RWPE2 (cell line): ENCODE measurements around the gene TNFSF10.

Source experiments
- ATAC-seq: fragments of 200-7000 bp; cut with Tn5 transposase; 3 replicates; pipeline ENCODE4 v1.9.1; 2021; ENCODE audit warnings: low read depth
- DNase-seq: peaks from one replicate; pipeline ENCODE4 v3.0.0-alpha.2; 2020; ENCODE audit warnings: low spot score
- H3K27ac ChIP-seq: fragments of 450-650 bp; 2 replicates; pipeline ENCODE4 v1.5.1; 2017; ENCODE audit warnings: mild to moderate bottlenecking; ENCODE audit not compliant: poor library complexity, severe bottlenecking
- H3K27me3 ChIP-seq: fragments of 250-450 bp; sonication (Bioruptor Pico); 2 replicates; pipeline ENCODE4 v1.5.1; 2021; ENCODE audit warnings: mild to moderate bottlenecking, moderate library complexity; ENCODE audit not compliant: insufficient read depth, poor library complexity, severe bottlenecking
- H3K36me3 ChIP-seq: fragments of 250-450 bp; sonication (Bioruptor Pico); 2 replicates; pipeline ENCODE4 v1.5.1; 2020; ENCODE audit warnings: low read depth, mild to moderate bottlenecking, moderate library complexity
- H3K4me1 ChIP-seq: fragments of 250-450 bp; sonication (Bioruptor Pico); 2 replicates; pipeline ENCODE4 v1.5.1; 2021; ENCODE audit warnings: mild to moderate bottlenecking, moderate library complexity; ENCODE audit not compliant: insufficient read depth, poor library complexity, severe bottlenecking
- H3K4me3 ChIP-seq: fragments of 250-450 bp; sonication (Bioruptor Pico); 2 replicates; pipeline ENCODE4 v1.5.1; 2021; ENCODE audit warnings: mild to moderate bottlenecking, moderate library complexity; ENCODE audit not compliant: severe bottlenecking
- H3K9me3 ChIP-seq: fragments of 250-450 bp; sonication (Bioruptor Pico); 2 replicates; pipeline ENCODE4 v1.5.1; 2021; ENCODE audit warnings: mild to moderate bottlenecking, moderate library complexity; ENCODE audit not compliant: severe bottlenecking
- TF ChIP-seq, protein P1 (sequence below): fragments of 450-650 bp; IDR thresholded peaks from one replicate; pipeline ENCODE4 v1.5.1; 2017; ENCODE audit warnings: mild to moderate bottlenecking, moderate library complexity; ENCODE audit not compliant: poor library complexity, severe bottlenecking

The TNFSF10 gene

DNA sequence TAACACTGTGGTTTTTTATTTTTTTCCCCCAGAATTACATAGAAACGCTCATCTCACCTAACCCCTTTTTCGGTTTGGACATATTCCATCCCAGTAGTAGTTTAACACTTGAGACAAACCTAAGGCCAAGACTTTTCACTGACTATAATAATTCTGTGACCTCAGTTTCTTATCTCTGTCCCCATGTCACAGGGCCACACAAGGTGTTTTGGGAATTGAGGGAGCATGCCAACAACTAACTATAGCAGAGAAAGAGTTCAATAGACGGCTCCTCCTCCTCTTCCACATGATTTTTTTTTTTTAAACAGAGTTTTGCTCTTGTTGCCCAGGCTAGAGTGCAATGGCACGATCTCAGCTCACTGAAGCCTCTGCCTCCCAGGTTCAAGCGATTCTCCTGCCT is 47.5 kb downstream of the TNFSF10 start:
- no peak for ATAC-seq
- Histone ChIP-seq H3K9me3 (no peaks in the 10 kb centered on the region), H3K4me3 (no peak overlapping the region), H3K27ac (no peak overlapping the region), H3K36me3 (no peaks in the 10 kb centered on the region), H3K27me3 (no peaks in the 10 kb centered on the region), H3K4me1 (no peaks in the 10 kb centered on the region)
- no peak for DNase-seq
- TF ChIP-seq, protein P1, sequence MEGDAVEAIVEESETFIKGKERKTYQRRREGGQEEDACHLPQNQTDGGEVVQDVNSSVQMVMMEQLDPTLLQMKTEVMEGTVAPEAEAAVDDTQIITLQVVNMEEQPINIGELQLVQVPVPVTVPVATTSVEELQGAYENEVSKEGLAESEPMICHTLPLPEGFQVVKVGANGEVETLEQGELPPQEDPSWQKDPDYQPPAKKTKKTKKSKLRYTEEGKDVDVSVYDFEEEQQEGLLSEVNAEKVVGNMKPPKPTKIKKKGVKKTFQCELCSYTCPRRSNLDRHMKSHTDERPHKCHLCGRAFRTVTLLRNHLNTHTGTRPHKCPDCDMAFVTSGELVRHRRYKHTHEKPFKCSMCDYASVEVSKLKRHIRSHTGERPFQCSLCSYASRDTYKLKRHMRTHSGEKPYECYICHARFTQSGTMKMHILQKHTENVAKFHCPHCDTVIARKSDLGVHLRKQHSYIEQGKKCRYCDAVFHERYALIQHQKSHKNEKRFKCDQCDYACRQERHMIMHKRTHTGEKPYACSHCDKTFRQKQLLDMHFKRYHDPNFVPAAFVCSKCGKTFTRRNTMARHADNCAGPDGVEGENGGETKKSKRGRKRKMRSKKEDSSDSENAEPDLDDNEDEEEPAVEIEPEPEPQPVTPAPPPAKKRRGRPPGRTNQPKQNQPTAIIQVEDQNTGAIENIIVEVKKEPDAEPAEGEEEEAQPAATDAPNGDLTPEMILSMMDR: no peak

DNA sequence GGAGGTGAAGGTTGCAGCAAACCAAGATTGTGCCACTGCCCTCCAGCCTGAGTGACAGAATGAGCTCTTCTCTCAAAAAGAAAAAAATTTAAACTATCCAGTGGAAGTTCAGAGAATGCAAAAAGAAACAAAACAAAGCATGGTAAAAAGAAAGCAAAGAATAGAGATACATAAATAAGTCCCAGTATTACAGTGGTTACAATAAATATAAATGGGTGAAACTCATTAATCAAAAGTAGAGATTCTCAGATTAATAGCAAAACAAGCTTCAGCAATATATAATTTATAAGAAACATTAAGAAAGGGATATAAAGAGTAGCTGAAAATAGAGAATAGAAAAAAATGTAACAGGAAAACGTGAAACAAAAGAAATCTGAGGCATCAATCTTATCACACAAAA is 51.3 kb downstream of the TNFSF10 start:
- H3K4me1 ChIP-seq: peaks cover 10% of the 10 kb centered on the region
- DNase-seq (no peak), ATAC-seq (no peak)
- H3K27ac ChIP-seq: no peak overlapping the region
- no peak overlapping the region for H3K4me3 ChIP-seq
- H3K27me3 ChIP-seq: no peaks in the 10 kb centered on the region
- no peaks in the 10 kb centered on the region for H3K36me3 ChIP-seq
- H3K9me3 ChIP-seq: no peaks in the 10 kb centered on the region
- TF ChIP-seq, protein P1: no peak

DNA sequence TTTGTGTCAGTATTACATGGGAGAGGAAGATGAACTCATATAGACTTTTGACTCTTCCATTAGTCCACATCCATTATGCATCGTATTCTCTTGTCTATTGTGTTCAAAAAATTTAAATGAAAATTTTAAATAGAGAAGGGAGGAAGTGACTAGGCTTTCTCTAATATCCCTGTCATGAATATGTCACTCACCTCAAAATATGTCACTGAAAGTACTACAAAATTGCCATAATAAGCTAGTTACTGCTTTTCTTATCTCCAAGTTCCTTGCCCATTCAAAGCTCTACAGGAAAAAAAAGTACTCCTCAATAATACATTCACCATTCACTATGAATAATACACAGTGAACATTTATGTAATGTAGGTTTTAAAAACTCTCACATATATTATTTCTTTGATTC is 52.6 kb downstream of the TNFSF10 start:
- no peak for DNase-seq
- Histone ChIP-seq H3K36me3 (no peaks in the 10 kb centered on the region), H3K9me3 (no peaks in the 10 kb centered on the region), H3K4me1 (peaks cover 10% of the 10 kb centered on the region), H3K4me3 (no peak overlapping the region), H3K27me3 (no peaks in the 10 kb centered on the region), H3K27ac (no peak overlapping the region)
- ATAC-seq: no peak
- TF ChIP-seq, protein P1: no peak

DNA sequence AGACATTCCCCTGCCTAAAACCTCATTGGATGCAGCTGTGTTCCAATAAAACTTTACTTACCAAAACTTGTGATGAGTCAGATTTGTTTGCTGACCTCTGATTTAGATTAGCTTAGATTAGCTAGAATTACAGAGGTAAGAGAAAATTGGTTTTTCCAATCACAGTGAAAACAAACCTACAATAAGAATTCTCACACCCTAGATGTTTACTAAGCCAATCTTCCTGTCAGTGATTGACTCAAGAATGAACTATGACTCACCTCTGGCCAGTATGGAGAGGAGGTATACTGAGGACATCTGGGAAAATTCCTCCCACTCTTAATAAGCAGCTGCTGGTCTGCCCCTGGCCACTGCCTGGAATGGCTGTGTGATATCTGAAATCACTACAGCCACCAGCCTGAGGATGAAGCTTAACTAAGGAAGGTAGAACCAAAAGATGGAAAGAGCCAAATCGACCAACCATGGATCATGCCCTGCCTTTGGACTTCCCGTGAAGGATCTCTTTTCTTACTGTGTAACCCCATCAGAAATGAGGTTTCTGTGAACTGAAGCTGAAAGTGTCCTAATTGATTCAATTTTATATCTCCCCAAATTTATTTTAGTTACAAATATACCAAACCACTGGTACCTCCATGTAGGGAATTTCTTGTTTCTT is 55.9 kb downstream of the TNFSF10 start:
- ATAC-seq (peak; percentile 91), DNase-seq (no peak)
- Histone ChIP-seq H3K9me3 (no peaks in the 10 kb centered on the region), H3K4me1 (peaks cover 10% of the 10 kb centered on the region), H3K36me3 (no peaks in the 10 kb centered on the region), H3K27ac (peak overlapping the region; percentile 12), H3K27me3 (no peaks in the 10 kb centered on the region), H3K4me3 (no peak overlapping the region)
- TF ChIP-seq, protein P1: no peak

DNA sequence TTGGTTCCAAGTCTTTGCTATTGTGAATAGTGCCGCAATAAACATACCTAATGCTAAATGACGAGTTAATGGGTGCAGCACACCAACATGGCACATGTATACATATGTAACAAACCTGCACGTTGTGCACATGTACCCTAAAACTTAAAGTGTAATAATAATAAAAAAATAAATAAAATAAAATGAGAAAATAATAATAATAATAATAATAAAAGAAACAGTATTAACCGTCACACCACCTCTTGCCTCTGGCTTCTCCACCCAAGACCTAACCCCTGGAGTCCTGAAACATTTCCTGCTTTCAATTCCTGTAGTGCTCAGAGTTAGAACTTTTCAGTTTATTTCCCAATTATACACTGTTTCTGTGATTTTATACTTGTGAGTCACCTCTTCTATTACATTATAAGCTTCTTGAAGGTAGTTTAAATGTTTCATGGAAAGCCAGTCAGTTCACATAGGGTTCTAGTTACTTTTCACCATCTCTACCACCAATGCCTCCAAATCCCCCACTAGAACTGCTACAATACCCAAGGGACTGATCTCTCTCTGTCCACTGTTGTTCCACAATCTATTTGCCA is 56.6 kb downstream of the TNFSF10 start:
- no peaks in the 10 kb centered on the region for H3K9me3 ChIP-seq
- TF ChIP-seq, protein P1: no peak
- no peak overlapping the region for H3K4me3 ChIP-seq

More for the DNA sequence above, 56.6 kb downstream of the TNFSF10 start:
- ATAC-seq (peak; percentile 31; the same call in 2 of the 3 replicates), DNase-seq (no peak)
- Histone ChIP-seq H3K27me3 (no peaks in the 10 kb centered on the region), H3K27ac (peak overlapping the region; percentile 12), H3K36me3 (no peaks in the 10 kb centered on the region), H3K4me1 (peaks cover 10% of the 10 kb centered on the region)
